GM12801 (cell line): ENCODE data around the gene BACH2.

Source experiments
- CTCF ChIP-seq: IDR thresholded peaks from one replicate; pipeline ENCODE4 v1.5.1; 2011; ENCODE audit warnings: control low read depth; ENCODE audit not compliant: insufficient read length; ENCODE audit errors: extremely low read depth

The BACH2 gene

GRCh38 chr6:90257486-90257738 is 39.2 kb downstream of the BACH2 start:
- TF ChIP-seq CTCF, result no peak

GRCh38 chr6:90256698-90257485 is 39.8 kb downstream of the BACH2 start:
- TF ChIP-seq CTCF, result no peak

GRCh38 chr6:90253631-90254030 is 43.0 kb downstream of the BACH2 start:
- no peak for TF ChIP-seq CTCF

- no peak for TF ChIP-seq CTCF
These were observed 45.2 kb downstream of the BACH2 start for GRCh38 chr6:90251295-90251992.

- no peak for TF ChIP-seq CTCF
These were observed 46.2 kb downstream of the BACH2 start for GRCh38 chr6:90250405-90250804.

GRCh38 chr6:90249458-90249857 is 47.2 kb downstream of the BACH2 start:
- TF ChIP-seq CTCF, result no peak

GRCh38 chr6:90249034-90249433 is 47.6 kb downstream of the BACH2 start:
- no peak for TF ChIP-seq CTCF
